HL-60 (cell line): ENCODE data around the gene MDM4.
A peak's percentile ranks its signal among the peaks of the same experiment; 100 is the strongest.

Experiments
- DNase-seq, 2 experiments: peaks; one replicate each; pipeline ENCODE4 v3.0.0-alpha.2; 2010 to 2020; ENCODE audit warnings: low read depth in 1 of 2, low spot score in 1 of 2
- H3K27ac ChIP-seq: fragments of 250-450 bp; sonication (Bioruptor Pico); replicated peaks from 2 replicates; pipeline ENCODE4 v1.5.1; 2020; ENCODE audit warnings: mild to moderate bottlenecking, moderate library complexity
- H3K27me3 ChIP-seq: fragments of 250-450 bp; sonication (Bioruptor Pico); 2 replicates; pipeline ENCODE4 v1.5.1; 2021; ENCODE audit warnings: mild to moderate bottlenecking, moderate library complexity; ENCODE audit not compliant: insufficient read depth, poor library complexity, severe bottlenecking
- H3K4me3 ChIP-seq: replicated peaks from 2 replicates; pipeline ENCODE4 v1.5.1; 2011; ENCODE audit warnings: mild to moderate bottlenecking, control low read depth, low read length; ENCODE audit not compliant: insufficient read depth
- CTCF ChIP-seq: IDR thresholded peaks from one replicate; pipeline ENCODE4 v1.5.1; 2011; ENCODE audit warnings: low read length, control low read depth, inconsistent platforms; ENCODE audit not compliant: insufficient read depth
- GABPA ChIP-seq: IDR thresholded peaks from 2 replicates; pipeline ENCODE4 v1.6.1; 2012; ENCODE audit warnings: low read depth
- POLR2AphosphoS5 ChIP-seq: IDR thresholded peaks from 2 replicates; pipeline ENCODE4 v1.6.1; 2012; ENCODE audit warnings: low read depth
- SPI1 ChIP-seq: IDR thresholded peaks from 2 replicates; pipeline ENCODE4 v1.6.1; 2012; ENCODE audit warnings: low read depth, mild to moderate bottlenecking, borderline replicate concordance
- TF ChIP-seq, protein P1 (sequence below): IDR thresholded peaks from 2 replicates; pipeline ENCODE4 v1.6.1; 2012; ENCODE audit warnings: low read depth; ENCODE audit not compliant: insufficient replicate concordance

Gene MDM4

GRCh38 chr1:204503122-204503912, 12.9 kb upstream of the MDM4 start:
- peak in 1 of 2 experiments; percentile 55 for DNase-seq
- Histone ChIP-seq H3K27ac (peak overlapping the region; percentile 11; the same call in 1 of the 2 replicates), H3K4me3 (no peak overlapping the region), H3K27me3 (no peaks in the 10 kb centered on the region)
- TF ChIP-seq GABPA (no peak), CTCF (peak; percentile 56)

GRCh38 chr1:204503913-204504519, 12.2 kb upstream of the MDM4 start:
- H3K27ac ChIP-seq: 0 out of 2 replicates have a peak overlapping the region, but pooled peaks have one; percentile 11
- TF ChIP-seq CTCF (no peak), SPI1 (no peak)
- no peaks in the 10 kb centered on the region for H3K27me3 ChIP-seq
- DNase-seq: no peak
- H3K4me3 ChIP-seq: no peak overlapping the region

- H3K27me3 ChIP-seq: no peaks in the 10 kb centered on the region
- DNase-seq: no peak
- TF ChIP-seq CTCF (no peak), POLR2AphosphoS5 (no peak), GABPA (no peak), SPI1 (no peak)
- TF ChIP-seq, protein P1, sequence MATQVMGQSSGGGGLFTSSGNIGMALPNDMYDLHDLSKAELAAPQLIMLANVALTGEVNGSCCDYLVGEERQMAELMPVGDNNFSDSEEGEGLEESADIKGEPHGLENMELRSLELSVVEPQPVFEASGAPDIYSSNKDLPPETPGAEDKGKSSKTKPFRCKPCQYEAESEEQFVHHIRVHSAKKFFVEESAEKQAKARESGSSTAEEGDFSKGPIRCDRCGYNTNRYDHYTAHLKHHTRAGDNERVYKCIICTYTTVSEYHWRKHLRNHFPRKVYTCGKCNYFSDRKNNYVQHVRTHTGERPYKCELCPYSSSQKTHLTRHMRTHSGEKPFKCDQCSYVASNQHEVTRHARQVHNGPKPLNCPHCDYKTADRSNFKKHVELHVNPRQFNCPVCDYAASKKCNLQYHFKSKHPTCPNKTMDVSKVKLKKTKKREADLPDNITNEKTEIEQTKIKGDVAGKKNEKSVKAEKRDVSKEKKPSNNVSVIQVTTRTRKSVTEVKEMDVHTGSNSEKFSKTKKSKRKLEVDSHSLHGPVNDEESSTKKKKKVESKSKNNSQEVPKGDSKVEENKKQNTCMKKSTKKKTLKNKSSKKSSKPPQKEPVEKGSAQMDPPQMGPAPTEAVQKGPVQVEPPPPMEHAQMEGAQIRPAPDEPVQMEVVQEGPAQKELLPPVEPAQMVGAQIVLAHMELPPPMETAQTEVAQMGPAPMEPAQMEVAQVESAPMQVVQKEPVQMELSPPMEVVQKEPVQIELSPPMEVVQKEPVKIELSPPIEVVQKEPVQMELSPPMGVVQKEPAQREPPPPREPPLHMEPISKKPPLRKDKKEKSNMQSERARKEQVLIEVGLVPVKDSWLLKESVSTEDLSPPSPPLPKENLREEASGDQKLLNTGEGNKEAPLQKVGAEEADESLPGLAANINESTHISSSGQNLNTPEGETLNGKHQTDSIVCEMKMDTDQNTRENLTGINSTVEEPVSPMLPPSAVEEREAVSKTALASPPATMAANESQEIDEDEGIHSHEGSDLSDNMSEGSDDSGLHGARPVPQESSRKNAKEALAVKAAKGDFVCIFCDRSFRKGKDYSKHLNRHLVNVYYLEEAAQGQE: no peak
- H3K4me3 ChIP-seq: peak overlapping the region; percentile 51
- H3K27ac ChIP-seq: peak overlapping the region; percentile 62
These were observed 10.5 kb upstream of the MDM4 start for GRCh38 chr1:204505674-204506200.

- peak overlapping the region; percentile 51 for H3K4me3 ChIP-seq
- DNase-seq: peak; percentile 80 to 89
- TF ChIP-seq POLR2AphosphoS5: no peak
- TF ChIP-seq SPI1: no peak
- TF ChIP-seq, protein P1: no peak
- no peak for TF ChIP-seq CTCF
- TF ChIP-seq GABPA: 0 out of 2 replicates have a peak, but pooled peaks have one; percentile 21
- H3K27me3 ChIP-seq: no peaks in the 10 kb centered on the region
- peak overlapping the region; percentile 74 for H3K27ac ChIP-seq
These were observed 9.8 kb upstream of the MDM4 start for GRCh38 chr1:204506201-204506968.
